ENCODE data around the gene RCL1. TPM values are rescaled to one million over a fixed set of nuclear protein-coding genes. Genes with fewer than 3 reads are reported as not detected.

RCL1 gene
- total RNA-seq, 1 donor from 2014 or later = 12.7 TPM

- Mint-ChIP-seq H3K4me3 (no peak overlapping the region), H3K27me3 (ENCODE audit: low read depth) (no peaks in the 10 kb centered on the region), H3K36me3 (ENCODE audit: low read depth) (peaks cover 30% of the 10 kb centered on the region), H3K9me3 (peaks cover 17% of the 10 kb centered on the region), H3K4me1 (no peaks in the 10 kb centered on the region), H3K27ac (ENCODE audit: unreplicated experiment) (no peak overlapping the region)
- DNase-seq (ENCODE audit: low read depth, low spot score) = no peak
- no peak for TF ChIP-seq CTCF (conservative IDR thresholded peaks at IDR 0.05)
Observed at GRCh38 chr9:4810565-4810964, 17.8 kb downstream of the RCL1 start.

- H3K36me3 Mint-ChIP-seq (ENCODE audit: low read depth) = peaks cover 21% of the 10 kb centered on the region
- H3K27me3 Mint-ChIP-seq (ENCODE audit: low read depth) = no peaks in the 10 kb centered on the region
- no peak for DNase-seq (ENCODE audit: low read depth, low spot score)
- H3K4me1 Mint-ChIP-seq = no peaks in the 10 kb centered on the region
- H3K27ac Mint-ChIP-seq (ENCODE audit: unreplicated experiment) = no peak overlapping the region
- H3K9me3 Mint-ChIP-seq = peaks cover 11% of the 10 kb centered on the region
- no peak for TF ChIP-seq CTCF (conservative IDR thresholded peaks at IDR 0.05)
- no peak overlapping the region for H3K4me3 Mint-ChIP-seq
Observed at GRCh38 chr9:4811824-4812223, 19.1 kb downstream of the RCL1 start.

- TF ChIP-seq CTCF (conservative IDR thresholded peaks at IDR 0.05) = no peak
- Mint-ChIP-seq H3K9me3 (peaks cover 6% of the 10 kb centered on the region), H3K27ac (ENCODE audit: unreplicated experiment) (no peak overlapping the region), H3K4me1 (no peaks in the 10 kb centered on the region), H3K27me3 (ENCODE audit: low read depth) (no peaks in the 10 kb centered on the region), H3K4me3 (no peak overlapping the region), H3K36me3 (ENCODE audit: low read depth) (peaks cover 15% of the 10 kb centered on the region)
- no peak for DNase-seq (ENCODE audit: low read depth, low spot score)
Observed at GRCh38 chr9:4812858-4813257, 20.1 kb downstream of the RCL1 start.

- Mint-ChIP-seq H3K9me3 (peaks cover 4% of the 10 kb centered on the region), H3K27me3 (ENCODE audit: low read depth) (no peaks in the 10 kb centered on the region), H3K36me3 (ENCODE audit: low read depth) (peaks cover 11% of the 10 kb centered on the region), H3K27ac (ENCODE audit: unreplicated experiment) (no peak overlapping the region), H3K4me1 (no peaks in the 10 kb centered on the region), H3K4me3 (no peak overlapping the region)
- no peak for TF ChIP-seq CTCF (conservative IDR thresholded peaks at IDR 0.05)
- no peak for DNase-seq (ENCODE audit: low read depth, low spot score)
Observed at GRCh38 chr9:4814913-4815312, 22.2 kb downstream of the RCL1 start.

GRCh38 chr9:4815381-4815956, 22.7 kb downstream of the RCL1 start:
- Mint-ChIP-seq H3K4me1 (no peaks in the 10 kb centered on the region), H3K36me3 (ENCODE audit: low read depth) (peaks cover 11% of the 10 kb centered on the region), H3K27ac (ENCODE audit: unreplicated experiment) (no peak overlapping the region), H3K9me3 (peaks cover 4% of the 10 kb centered on the region), H3K4me3 (no peak overlapping the region), H3K27me3 (ENCODE audit: low read depth) (no peaks in the 10 kb centered on the region)
- TF ChIP-seq CTCF (conservative IDR thresholded peaks at IDR 0.05) = no peak
- no peak for DNase-seq (ENCODE audit: low read depth, low spot score)

Data from neural crest cell (in vitro differentiated cells).